Skeletal muscle tissue (tissue), 5 donors: ENCODE measurements around the gene MOGAT3. TPM values are rescaled to one million over a fixed set of nuclear protein-coding genes. Genes with fewer than 3 reads are reported as not detected.
A peak's percentile ranks its signal among the peaks of the same experiment; 100 is the strongest.

Source experiments
- H3K27ac ChIP-seq: one replicate; pipeline ENCODE4 v1.7.0; 2013; ENCODE audit warnings: mild to moderate bottlenecking, low read depth, low read length, inconsistent platforms
- H3K27me3 ChIP-seq, 3 donors: one replicate each; pipeline ENCODE4 v1.7.0; 2013; ENCODE audit warnings: low read length in 3 of 3; ENCODE audit not compliant: control insufficient read depth in 3 of 3, insufficient read depth in 3 of 3
- H3K36me3 ChIP-seq, 3 donors: one replicate each; pipeline ENCODE4 v1.7.0; 2013; ENCODE audit warnings: low read length in 3 of 3; ENCODE audit not compliant: control insufficient read depth in 3 of 3, insufficient read depth in 3 of 3
- H3K4me1 ChIP-seq, 3 donors: one replicate each; pipeline ENCODE4 v1.7.0; 2013; ENCODE audit warnings: low read length in 3 of 3, mild to moderate bottlenecking in 3 of 3; ENCODE audit not compliant: control insufficient read depth in 3 of 3, insufficient read depth in 3 of 3
- H3K4me3 ChIP-seq, 3 donors: one replicate each; pipeline ENCODE4 v1.7.0; 2013; ENCODE audit warnings: low read length in 3 of 3
- H3K9ac ChIP-seq, 3 donors: one replicate each; pipeline ENCODE4 v1.7.0; 2013; ENCODE audit warnings: low read length in 3 of 3, mild to moderate bottlenecking in 3 of 3, moderate library complexity in 2 of 3, low read depth in 1 of 3
- H3K9me3 ChIP-seq, 3 donors: one replicate each; pipeline ENCODE4 v1.7.0; 2013; ENCODE audit warnings: low read length in 3 of 3; ENCODE audit not compliant: control insufficient read depth in 3 of 3
- small RNA-seq: library from RNA; depleted of rRNA; stranded (forward); fragments of <200 nt; gene quantifications from one replicate; pipeline ENCODE3, GENCODE V24; 2014
- total RNA-seq: library from RNA; depleted of rRNA; stranded (reverse); fragments of >200 nt; gene quantifications from one replicate; pipeline ENCODE4 v1.2.3, GENCODE V29; 2014
- donor health status: Osteomylitis.

The MOGAT3 gene
- total RNA-seq, 1 donor from 2014 or later, result not detected

GRCh38 chr7:101154693-101155102 lies 46.1 kb downstream of the MOGAT3 start:
- peaks cover 8 to 14% (median 11%) of the 10 kb centered on the region in 3 donors for H3K4me1 ChIP-seq
- H3K4me3 ChIP-seq, result peak overlapping the region; percentile 67 to 77 (median 74)
- H3K9ac ChIP-seq, result peak overlapping the region in 2 of 3 donors; percentile 67 to 73
- no peak overlapping the region for H3K27ac ChIP-seq
- no peaks in the 10 kb centered on the region for H3K9me3 ChIP-seq
- peaks cover 0 to 6% (median 5%) of the 10 kb centered on the region in 3 donors for H3K27me3 ChIP-seq
- peaks cover 12 to 23% (median 14%) of the 10 kb centered on the region in 3 donors for H3K36me3 ChIP-seq

GRCh38 chr7:101153969-101154692 lies 46.7 kb downstream of the MOGAT3 start, which contains the start of gene AP1S1:
AP1S1 (plus strand) TSS chr7:101154476; CDS start chr7:101154515, 39 bp downstream.
- H3K4me1 ChIP-seq, result peaks cover 8 to 14% (median 11%) of the 10 kb centered on the region in 3 donors
- peak within 1 kb of the TSS in 2 of 3 donors; percentile 67 to 73 for H3K9ac ChIP-seq
- peaks cover 10 to 20% (median 13%) of the 10 kb centered on the region in 3 donors for H3K36me3 ChIP-seq
- H3K4me3 ChIP-seq, result peak within 1 kb of the TSS; percentile 67 to 77 (median 74)
- no peak within 1 kb of the TSS for H3K27ac ChIP-seq
- peaks cover 5 to 8% (median 5%) of the 10 kb centered on the region in 3 donors for H3K27me3 ChIP-seq
- no peaks in the 10 kb centered on the region for H3K9me3 ChIP-seq

- Histone ChIP-seq H3K27ac (no peak overlapping the region), H3K4me1 (peaks cover 8 to 14% (median 11%) of the 10 kb centered on the region in 3 donors), H3K4me3 (no peak overlapping the region), H3K27me3 (peaks cover 5 to 10% (median 8%) of the 10 kb centered on the region in 3 donors), H3K36me3 (peaks cover 2 to 5% (median 3%) of the 10 kb centered on the region in 3 donors), H3K9ac (no peak overlapping the region), H3K9me3 (no peaks in the 10 kb centered on the region)
These were observed 48.8 kb downstream of the MOGAT3 start for GRCh38 chr7:101151908-101152651.

Small RNAs within 50 kb of the gene (small RNA-seq; reads per million reads assigned to genes)
- not detected for gene MIR4653

Other genes with a start within 250 kb of the MOGAT3 start
- not detected for gene MUC12, start 231.5 kb downstream of the MOGAT3 start, total RNA-seq
- not detected for gene MUC17, start 181.0 kb downstream of the MOGAT3 start, total RNA-seq
- 6.3 TPM for gene TRIM56, start 115.6 kb downstream of the MOGAT3 start, total RNA-seq
- gene SERPINE1, start 73.9 kb downstream of the MOGAT3 start, total RNA-seq, result 2.1 TPM
- 27.7 TPM for gene AP1S1, start 46.6 kb downstream of the MOGAT3 start, total RNA-seq
- not detected for gene VGF, start 35.5 kb downstream of the MOGAT3 start, total RNA-seq
- gene NAT16, start 20.7 kb downstream of the MOGAT3 start, total RNA-seq, result not detected
- gene PLOD3, start 16.5 kb upstream of the MOGAT3 start, total RNA-seq, result 20.9 TPM
- gene ZNHIT1, start 17.1 kb upstream of the MOGAT3 start, total RNA-seq, result 84.0 TPM
- gene CLDN15, start 36.8 kb upstream of the MOGAT3 start, total RNA-seq, result 2.1 TPM
- gene FIS1, start 44.0 kb upstream of the MOGAT3 start, total RNA-seq, result 188 TPM
- gene IFT22, start 120.8 kb upstream of the MOGAT3 start, total RNA-seq, result 17.2 TPM
- gene COL26A1, start 161.8 kb upstream of the MOGAT3 start, total RNA-seq, result 7.8 TPM